Chondrocyte (in vitro differentiated cells): ENCODE measurements around the gene ABHD17C. TPM values are rescaled to one million over a fixed set of nuclear protein-coding genes. Genes with fewer than 3 reads are reported as not detected.

ENCODE experiments used
- DNase-seq: peaks from one replicate; pipeline ENCODE4 v3.0.0; 2021; ENCODE audit warnings: mixed read lengths, low spot score
- H3K27ac Mint-ChIP-seq: one replicate; pipeline ENCODE4 v1.8.0; 2021; ENCODE audit warnings: mild to moderate bottlenecking, moderate library complexity, mixed read lengths; ENCODE audit not compliant: unreplicated experiment
- H3K27me3 Mint-ChIP-seq: 2 replicates; pipeline ENCODE4 v1.8.0; 2021; ENCODE audit warnings: low read depth, mixed read lengths
- H3K36me3 Mint-ChIP-seq: 2 replicates; pipeline ENCODE4 v1.8.0; 2021; ENCODE audit warnings: low read depth, mixed read lengths
- H3K4me1 Mint-ChIP-seq: 2 replicates; pipeline ENCODE4 v1.8.0; 2021; ENCODE audit warnings: low read depth, mild to moderate bottlenecking, mixed read lengths
- H3K4me3 Mint-ChIP-seq: one replicate; pipeline ENCODE4 v1.8.0; 2021; ENCODE audit warnings: mild to moderate bottlenecking, moderate library complexity, mixed read lengths; ENCODE audit not compliant: unreplicated experiment
- H3K9me3 Mint-ChIP-seq: 2 replicates; pipeline ENCODE4 v1.8.0; 2021; ENCODE audit warnings: low read depth, mixed read lengths
- CTCF ChIP-seq: fragments of 200-600 bp; sonication (generic); IDR thresholded peaks from 2 replicates; pipeline ENCODE4 v1.5.0; 2021; ENCODE audit warnings: antibody characterized with exemption, mild to moderate bottlenecking, moderate library complexity
- total RNA-seq: library from RNA; stranded (reverse); gene quantifications from 3 replicates; pipeline ENCODE4 v1.2.1, GENCODE V29; 2021

The ABHD17C gene
- total RNA-seq, 1 donor from 2014 or later: 8.0 TPM

GRCh38 chr15:80703081-80703480 lies 8.0 kb downstream of the ABHD17C start:
- H3K27me3 Mint-ChIP-seq: no peaks in the 10 kb centered on the region
- no peak overlapping the region for H3K27ac Mint-ChIP-seq
- peaks cover 37% of the 10 kb centered on the region for H3K4me1 Mint-ChIP-seq
- no peak overlapping the region for H3K4me3 Mint-ChIP-seq
- no peak for TF ChIP-seq CTCF
- H3K9me3 Mint-ChIP-seq: no peaks in the 10 kb centered on the region
- DNase-seq: no peak
- peaks cover 3% of the 10 kb centered on the region for H3K36me3 Mint-ChIP-seq

GRCh38 chr15:80703965-80704364 lies 8.9 kb downstream of the ABHD17C start:
- no peak overlapping the region for H3K4me3 Mint-ChIP-seq
- H3K36me3 Mint-ChIP-seq: peaks cover 3% of the 10 kb centered on the region
- TF ChIP-seq CTCF: no peak
- H3K4me1 Mint-ChIP-seq: peaks cover 30% of the 10 kb centered on the region
- H3K27ac Mint-ChIP-seq: no peak overlapping the region
- no peaks in the 10 kb centered on the region for H3K9me3 Mint-ChIP-seq
- no peak for DNase-seq
- H3K27me3 Mint-ChIP-seq: no peaks in the 10 kb centered on the region

GRCh38 chr15:80706161-80706560 lies 11.1 kb downstream of the ABHD17C start:
- peaks cover 18% of the 10 kb centered on the region for H3K4me1 Mint-ChIP-seq
- H3K36me3 Mint-ChIP-seq: peaks cover 7% of the 10 kb centered on the region
- H3K27me3 Mint-ChIP-seq: no peaks in the 10 kb centered on the region
- no peaks in the 10 kb centered on the region for H3K9me3 Mint-ChIP-seq
- no peak overlapping the region for H3K27ac Mint-ChIP-seq
- TF ChIP-seq CTCF: no peak
- H3K4me3 Mint-ChIP-seq: no peak overlapping the region
- DNase-seq: no peak

GRCh38 chr15:80709542-80709941 lies 14.4 kb downstream of the ABHD17C start:
- no peak for TF ChIP-seq CTCF
- H3K27ac Mint-ChIP-seq: no peak overlapping the region
- no peaks in the 10 kb centered on the region for H3K27me3 Mint-ChIP-seq
- peaks cover 21% of the 10 kb centered on the region for H3K4me1 Mint-ChIP-seq
- peaks cover 7% of the 10 kb centered on the region for H3K36me3 Mint-ChIP-seq
- no peaks in the 10 kb centered on the region for H3K9me3 Mint-ChIP-seq
- H3K4me3 Mint-ChIP-seq: no peak overlapping the region
- no peak for DNase-seq

- no peak for DNase-seq
- no peak overlapping the region for H3K27ac Mint-ChIP-seq
- H3K36me3 Mint-ChIP-seq: peaks cover 3% of the 10 kb centered on the region
- H3K4me1 Mint-ChIP-seq: peaks cover 21% of the 10 kb centered on the region
- TF ChIP-seq CTCF: no peak
- H3K9me3 Mint-ChIP-seq: no peaks in the 10 kb centered on the region
- no peaks in the 10 kb centered on the region for H3K27me3 Mint-ChIP-seq
- H3K4me3 Mint-ChIP-seq: no peak overlapping the region
These were observed 15.8 kb downstream of the ABHD17C start for GRCh38 chr15:80710635-80711554.
